HUDEP-2 (cell line): Measurements from ENCODE around the gene CALHM2.
A peak's percentile ranks its signal among the peaks of the same experiment; 100 is the strongest.

Experiments used
- DNase-seq, 76 experiments: peaks; one replicate each; lab custom pipeline; 2025; ENCODE audit not compliant: unreplicated experiment in 76 of 76; lab: John Stamatoyannopoulos, UW

The CALHM2 gene

DNA sequence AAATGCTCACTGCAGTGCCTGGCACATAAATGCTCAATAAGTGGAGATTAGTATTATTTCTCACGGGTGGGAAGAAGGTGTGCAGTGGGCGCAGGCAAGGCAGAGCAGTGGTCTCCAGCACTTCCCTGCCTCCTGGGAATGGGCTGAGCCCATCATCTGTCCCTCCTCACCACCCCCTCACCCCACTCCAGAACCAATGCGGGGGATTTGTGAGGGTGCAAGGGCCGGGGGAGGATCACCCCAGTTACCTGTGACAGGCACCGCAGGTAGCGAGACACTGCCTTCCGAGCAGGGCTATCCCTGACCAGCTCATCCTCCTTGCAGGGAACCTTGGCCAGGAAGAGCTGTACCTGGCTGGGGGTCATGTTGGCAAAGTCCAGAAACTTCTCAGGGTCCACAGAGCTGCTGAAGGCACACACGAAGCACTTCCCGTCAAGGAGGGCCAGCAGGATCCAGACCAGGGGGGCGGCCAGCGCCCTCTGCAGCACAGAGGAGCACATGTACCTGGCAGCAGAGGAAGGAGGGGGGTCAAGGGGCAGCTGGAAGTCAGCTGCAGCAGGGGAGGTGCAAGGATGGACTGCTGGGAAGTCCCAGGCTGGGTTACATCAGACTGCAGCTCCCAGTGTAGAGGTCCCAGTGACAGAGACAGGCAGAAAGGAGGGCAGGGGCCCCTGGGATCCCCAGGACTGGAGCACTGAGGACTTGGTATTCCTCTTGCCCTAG lies 24.0 kb upstream of the CALHM2 start:
- peak in 3 of 76 experiments; percentile 18 to 21 (median 19) for DNase-seq

DNA sequence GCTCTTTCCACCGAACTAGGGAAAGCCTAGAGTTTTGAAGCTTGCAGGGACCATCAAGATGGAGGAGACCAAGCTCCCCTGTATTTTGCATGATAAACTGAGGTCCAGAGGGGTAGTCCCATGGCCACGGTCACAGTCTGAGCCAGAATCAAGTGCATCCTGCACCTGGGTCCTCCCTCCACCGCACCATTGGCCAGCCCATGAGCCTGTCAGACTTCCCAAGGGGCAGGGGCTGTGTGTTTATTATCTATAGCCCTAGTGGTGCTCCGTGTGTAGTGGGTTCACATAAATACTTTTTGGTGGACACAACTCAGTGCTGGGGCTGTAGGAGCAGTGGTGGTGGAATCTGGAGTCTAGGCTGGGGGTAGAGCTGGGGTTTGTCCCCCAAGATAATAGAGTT lies 23.3 kb upstream of the CALHM2 start:
- no peak for DNase-seq

DNA sequence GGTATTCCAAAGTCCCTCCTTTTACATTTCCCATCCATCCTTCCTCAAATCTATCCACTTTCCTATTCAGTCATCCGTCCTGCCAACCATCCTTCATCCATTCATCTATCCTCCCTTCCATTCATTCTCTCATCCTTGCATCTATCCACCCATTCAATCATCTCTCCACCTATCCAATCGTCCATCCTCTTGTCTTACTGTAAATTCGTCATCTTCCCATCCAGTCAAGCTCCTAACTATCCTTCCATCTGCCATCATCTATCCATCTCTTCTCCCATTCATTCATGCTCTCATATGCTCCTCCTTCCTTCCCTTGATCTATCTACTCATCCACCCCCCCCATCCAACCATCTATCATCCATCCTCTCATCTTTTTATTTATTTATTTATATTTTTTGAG lies 21.9 kb upstream of the CALHM2 start:
- DNase-seq, result no peak

DNA sequence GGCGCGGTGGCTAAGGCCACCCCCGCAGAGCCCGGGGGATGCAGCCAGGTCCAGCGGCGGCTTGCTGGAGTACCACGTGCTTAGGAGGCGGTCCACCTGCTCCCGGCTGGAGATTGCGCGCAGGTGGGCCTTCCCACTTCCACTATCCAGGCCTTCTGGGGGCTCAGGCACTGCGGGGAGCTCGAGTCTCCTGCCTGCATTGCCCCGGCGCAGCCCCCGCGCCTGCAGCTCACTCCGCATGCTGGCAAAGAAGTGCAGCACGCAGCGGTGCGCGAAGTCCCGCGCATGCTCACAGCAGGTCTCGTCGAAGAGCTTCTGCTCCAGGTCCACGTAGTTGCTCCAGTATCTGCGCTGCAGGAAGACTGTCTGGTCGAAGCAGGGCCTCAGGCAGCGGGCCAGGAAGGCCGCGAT lies 21.1 kb upstream of the CALHM2 start:
- no peak for DNase-seq

DNA sequence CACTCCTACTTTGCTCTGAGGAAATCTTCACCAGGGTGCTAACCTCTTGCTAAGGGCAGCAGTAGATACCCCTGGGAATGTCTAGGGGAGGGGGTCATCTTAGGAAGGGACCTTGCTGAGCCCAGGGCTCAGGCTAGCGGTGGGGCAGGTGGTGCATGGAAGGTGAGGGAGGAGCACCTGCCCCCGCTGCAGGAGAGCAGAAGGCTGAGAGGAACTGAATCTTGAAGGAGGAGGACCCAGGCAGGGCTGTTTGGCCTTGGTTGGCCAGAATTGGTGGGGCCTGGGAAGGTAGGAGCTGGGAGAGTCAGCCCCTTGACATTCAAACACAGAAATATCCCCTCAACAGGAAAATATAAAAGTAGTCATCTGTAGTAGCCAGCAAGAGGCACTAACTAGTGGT lies 19.8 kb upstream of the CALHM2 start:
- no peak for DNase-seq

DNA sequence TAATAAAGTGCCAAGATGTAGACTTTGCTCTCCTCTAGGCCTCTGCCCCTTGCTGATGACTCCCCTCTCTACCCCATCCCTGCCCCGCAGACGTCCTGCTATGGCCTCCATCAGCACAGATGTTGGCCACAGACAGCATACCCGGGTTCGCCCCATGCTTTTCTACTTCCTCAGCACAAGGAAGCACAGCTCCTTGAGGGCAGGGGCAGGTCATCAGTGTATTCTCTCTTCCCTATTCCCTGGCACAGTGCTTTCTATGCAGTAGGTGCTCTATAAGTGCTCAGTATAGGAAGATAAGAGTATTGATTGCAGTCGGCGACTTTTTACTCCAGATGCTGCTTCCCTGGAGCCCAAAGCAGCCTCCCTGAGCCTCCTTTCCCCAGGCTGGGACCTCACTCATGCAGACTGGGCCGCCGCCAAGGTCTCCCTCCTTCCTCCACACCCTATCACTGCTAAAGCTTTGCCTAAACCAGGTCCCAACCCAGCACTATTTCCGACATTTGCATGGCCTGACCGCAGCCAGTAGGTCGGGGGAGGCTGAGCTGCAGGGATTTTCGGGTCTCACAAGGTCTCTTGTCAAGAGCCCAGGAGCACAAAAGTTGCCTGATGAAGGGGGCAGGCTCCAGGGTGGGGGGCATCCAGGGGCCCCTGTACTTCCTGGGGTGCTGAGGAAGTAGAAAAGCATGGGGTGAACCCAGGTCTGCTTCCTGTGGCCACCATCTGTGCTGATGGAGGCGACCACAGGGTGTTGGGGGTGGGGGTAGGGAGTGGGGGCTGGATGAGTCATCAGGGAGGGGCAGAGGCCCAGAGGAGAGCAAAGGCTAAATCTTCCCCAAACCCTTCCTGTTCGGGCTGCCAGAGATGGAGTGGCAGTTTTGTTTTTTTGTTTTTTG lies 18.8 kb upstream of the CALHM2 start:
- peak in 40 of 76 experiments; percentile 2 to 68 (median 34) for DNase-seq

DNA sequence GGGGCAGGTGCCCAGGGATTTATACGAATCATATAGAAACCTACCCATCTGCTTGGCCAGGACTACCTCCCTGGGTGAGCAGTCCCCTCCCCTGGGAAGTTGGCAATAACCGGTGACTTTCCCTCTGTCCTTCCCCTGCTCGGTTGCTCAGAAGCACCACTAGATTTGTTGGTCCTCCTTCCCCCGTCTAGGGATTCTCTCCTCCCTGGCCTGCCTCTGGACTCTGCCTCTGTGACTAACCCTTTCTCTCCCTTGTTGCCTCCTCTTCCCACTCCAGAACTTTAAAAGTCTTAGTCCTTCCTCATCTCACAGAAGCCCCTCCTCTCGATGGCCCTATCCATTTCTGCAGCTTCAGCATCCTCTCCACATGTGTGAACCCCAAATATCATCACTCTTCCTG lies 17.0 kb upstream of the CALHM2 start:
- no peak for DNase-seq

DNA sequence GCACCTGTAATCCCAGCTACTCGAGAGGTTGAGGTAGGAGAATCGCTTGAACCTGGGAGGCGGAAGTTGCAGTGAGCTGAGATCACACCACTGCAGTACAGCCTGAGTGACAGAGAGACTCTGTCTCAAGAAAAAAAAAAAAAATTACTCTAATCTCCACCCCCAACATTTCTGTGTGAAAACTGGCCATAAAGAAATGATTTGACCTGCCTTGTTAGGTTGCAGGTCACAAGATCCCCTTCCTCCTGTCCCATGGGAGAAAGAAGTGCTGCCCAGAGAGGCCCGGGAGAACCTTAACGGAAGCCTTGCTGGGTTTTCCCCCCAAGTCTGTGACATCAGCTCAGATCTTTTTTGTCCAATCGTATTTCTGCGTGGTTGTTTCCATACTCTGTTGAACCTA lies 15.2 kb upstream of the CALHM2 start:
- no peak for DNase-seq

DNA sequence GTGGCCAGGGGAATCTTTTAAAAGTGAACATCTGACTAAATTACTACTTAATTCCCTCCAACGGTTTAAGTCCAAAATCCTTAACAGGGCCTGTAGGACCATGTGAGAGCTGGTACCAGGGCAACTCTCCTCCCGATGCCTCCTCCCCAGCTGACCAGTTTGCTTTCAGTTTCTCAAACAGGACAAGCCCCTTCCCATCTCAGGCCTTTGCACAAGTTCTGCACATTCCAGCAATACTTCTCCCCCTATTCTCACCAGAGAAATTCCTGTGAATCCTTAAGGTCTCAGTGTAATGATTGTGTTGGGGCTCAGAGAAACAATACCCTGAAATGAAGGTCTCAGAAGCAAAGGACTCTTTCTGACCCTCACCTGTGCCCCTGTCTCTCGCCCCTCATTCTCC lies 14.6 kb upstream of the CALHM2 start:
- DNase-seq, result no peak

DNA sequence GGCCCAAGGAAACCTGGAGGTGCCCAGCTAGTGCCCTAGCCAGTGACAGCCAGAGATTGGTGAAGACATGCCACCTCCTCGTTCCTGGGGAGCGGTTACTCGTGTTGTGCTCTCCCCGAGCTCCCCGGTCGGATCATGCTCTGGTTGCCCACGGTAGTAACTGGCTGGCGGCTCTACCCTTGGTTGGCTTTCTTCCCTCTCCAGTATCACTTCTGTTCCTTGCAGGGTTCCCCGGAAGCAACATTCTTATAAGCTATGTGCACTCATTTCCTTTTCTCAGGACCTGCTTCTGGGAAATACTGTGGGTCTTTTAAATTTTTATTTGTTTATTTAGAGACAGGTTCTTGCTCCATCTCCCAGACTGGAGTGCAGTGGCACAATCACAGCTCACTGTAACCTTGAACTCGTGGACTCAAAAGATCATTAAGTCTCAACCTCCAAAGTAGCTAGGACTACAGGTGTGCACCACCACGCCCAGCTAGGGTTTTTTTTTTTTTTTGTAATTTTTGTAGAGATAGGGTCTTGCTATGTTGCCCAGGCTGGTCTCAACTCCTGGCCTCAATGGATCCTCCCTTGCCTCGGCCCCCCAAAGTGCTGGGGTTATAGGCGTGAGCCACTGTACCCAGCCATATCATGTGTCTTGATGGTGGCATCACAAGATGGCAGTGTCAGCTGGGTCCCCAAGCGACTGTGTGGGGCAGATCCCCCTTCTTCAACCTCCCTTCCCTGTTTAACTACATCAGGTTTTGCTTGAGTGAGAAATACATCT lies 13.4 kb upstream of the CALHM2 start:
- no peak for DNase-seq

DNA sequence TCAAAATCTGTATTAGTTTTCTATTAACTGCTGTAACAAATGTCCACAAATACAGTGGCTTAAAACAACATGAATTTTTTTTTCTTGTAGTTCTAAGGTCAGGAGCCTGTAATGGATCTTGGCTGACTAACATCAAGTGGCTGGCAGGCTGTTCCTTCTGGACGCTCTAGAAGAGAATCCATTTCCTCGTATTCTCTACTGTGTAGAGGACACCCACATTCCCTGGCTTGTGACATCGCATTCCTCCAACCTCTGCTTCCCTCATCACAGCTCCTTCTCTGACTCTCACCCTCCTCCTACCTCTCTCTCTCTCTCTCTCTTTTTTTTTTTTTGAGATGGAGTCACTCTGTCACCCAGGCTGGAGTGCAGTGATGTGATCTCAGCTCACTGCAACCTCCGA lies 11.3 kb upstream of the CALHM2 start:
- no peak for DNase-seq

DNA sequence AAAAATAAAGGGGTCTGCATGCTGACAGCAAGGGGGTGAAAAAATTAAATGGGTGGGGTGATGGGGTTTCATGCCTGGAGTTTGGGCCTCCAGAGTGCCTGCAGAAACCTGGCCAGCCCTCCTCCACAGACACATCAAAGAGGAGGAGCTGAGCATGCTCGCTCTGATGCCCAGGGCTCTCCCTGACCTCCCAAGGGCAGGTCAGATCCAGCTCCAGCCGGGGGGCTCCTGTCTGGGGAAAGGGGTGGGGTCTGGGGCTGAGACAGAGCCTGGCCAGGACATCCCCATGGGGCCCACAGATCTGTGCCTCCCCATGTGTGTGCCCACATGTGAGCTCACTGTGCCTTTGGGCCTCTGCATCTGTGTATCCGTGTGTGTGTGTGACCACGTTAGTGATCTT lies 7.4 kb upstream of the CALHM2 start:
- DNase-seq, result no peak

DNA sequence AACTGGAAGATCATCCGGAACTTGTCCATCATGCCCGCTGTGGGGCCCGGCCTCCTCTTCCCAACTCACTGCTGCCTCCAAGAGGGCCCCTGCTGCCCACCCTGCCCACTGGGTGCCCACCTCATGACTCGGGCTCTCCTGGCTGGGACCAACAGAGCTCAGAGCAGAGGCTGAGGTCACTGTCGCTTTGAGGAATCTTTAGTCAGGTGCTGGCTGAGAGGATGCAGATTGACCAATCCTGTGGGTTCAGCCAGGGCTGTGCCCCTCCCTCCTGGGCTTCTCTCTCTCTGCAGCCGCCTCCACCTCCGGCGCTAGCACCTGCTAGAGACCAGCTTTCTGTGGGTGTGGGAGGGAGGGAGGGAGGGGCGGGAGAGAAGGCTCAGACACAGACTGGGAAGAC lies 6.5 kb upstream of the CALHM2 start, which contains the start of gene CALHM1:
CALHM1 (minus strand) TSS at position 181 of the 400 bp plus-strand sequence; CDS start at position 32, 149 bp downstream.
- no peak for DNase-seq

DNA sequence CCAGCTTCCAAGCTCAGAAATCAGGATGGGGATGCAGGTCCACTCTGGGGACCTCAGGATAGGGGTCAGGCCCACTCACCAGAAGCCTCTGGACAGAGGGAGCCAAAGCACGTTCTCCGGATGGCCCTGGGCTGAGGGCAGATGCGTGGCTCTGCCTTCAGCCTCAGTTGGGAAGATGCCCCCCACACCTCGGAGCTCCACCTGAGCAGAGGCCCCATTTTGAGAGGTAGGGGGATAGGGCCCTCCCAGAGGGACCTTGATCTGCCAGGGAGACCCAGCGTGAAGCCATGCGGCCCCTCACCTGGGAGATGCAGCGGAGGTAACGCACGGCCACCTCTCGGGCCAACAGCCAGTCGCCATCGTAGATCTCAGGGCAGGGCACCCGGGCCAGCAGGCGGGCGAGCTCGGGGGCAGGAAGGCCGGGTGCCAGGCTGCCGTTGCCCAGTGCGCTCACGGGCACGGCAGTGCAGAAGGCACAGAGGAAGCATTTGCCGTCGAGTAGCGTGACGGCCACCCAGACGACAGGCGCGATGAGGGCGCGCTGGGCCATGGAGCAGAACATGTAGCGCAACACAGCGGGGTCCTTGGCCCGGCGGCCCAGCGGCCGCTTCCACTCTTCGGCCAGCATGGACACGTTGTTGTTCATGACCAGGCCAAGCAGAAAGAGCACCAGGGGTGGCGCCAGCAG lies 5.9 kb upstream of the CALHM2 start:
- no peak for DNase-seq

DNA sequence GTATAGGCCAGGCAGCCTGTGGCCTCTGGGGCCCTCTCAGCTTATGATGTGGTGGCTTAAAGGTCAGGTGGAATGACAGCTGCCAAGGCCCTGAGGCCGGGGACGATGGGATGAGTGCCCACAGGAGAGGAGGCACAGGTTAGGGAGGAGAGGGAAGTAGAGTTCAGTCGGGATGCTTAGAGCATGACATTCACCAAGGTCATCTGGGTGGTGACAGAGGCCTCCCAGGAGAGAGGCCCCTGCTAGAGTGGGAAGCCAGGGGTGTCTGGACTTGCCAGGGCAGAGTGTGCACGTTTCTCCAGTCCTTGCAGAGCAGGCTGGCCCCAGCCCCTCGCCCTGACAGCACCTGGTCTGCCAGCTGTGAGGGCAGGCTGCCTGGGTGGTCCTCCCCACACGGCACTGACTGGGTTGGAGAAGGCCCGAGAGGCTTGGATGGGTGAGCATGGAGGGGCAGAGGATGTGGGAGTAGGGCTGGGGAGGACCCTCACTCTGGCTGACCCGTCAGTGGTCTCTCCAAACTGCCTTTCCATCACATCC lies 5.1 kb upstream of the CALHM2 start:
- DNase-seq, result no peak

DNA sequence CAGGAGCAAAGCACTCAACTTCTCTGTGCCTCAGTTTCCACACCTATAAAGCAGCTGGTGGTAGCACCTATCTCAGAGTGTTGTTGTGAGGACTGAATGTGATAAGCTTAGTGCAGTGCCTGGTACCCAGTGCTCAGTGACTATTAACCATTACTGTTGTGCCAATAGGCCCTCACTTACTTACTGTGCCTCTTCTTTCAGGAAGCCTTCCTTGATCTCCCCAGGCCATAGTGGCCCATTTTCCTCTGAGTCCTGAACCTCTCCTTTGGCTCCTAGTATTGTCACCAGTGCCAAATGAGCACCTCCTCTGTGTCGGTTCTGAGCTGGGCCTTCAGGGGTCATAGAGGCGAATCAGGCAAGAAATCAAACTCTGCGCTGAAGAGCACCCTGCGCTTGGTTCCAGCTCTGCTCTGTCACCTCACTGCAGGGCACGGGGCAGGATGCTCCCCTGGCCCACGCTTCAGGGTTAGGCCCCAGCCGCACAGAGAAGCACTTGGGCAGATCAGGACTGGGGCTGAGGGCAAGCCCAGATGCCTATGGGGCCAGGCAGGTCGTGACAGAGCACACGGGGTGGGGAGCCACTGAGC lies 4.0 kb upstream of the CALHM2 start:
- DNase-seq, result no peak

DNA sequence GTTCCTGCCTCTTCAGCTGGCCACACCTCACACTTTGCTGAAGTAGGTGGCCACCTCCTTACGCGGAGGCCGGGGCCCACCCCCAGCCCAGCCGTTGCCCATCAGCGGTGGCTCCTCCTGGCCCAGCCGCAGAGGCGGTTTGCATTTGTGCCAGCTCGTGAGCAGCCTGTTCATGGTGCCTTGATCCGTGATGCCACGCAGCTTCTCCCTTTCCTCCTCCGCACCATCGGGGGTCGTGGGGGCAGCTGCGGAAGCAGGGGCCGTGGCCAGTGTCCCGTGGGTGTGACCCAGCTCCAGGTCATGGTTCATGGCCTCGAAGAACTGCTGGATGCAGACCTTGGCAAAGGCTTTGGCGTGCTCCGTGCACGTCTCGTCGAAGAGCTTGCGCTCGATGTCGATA lies 3.1 kb upstream of the CALHM2 start:
- DNase-seq, result no peak

DNA sequence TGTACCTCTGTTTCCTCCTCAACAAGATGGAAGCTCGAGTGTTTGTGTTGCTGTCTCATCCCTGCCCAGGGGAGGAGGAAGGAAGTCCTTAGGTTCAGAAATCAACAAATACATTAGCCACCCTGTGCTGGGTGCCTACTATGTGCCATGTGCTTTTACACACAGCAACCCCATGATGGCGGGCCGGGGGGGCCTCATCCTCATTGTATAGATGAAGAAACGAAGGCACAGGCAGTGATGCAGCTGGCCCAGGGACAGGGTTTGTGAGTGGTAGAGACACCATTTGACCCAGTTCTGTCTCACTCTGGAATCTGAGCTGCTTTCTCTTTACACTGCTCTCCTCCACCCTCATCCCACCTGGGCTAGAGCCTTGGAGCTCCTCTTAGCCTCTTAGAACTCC lies 1.9 kb upstream of the CALHM2 start:
- DNase-seq, result no peak

DNA sequence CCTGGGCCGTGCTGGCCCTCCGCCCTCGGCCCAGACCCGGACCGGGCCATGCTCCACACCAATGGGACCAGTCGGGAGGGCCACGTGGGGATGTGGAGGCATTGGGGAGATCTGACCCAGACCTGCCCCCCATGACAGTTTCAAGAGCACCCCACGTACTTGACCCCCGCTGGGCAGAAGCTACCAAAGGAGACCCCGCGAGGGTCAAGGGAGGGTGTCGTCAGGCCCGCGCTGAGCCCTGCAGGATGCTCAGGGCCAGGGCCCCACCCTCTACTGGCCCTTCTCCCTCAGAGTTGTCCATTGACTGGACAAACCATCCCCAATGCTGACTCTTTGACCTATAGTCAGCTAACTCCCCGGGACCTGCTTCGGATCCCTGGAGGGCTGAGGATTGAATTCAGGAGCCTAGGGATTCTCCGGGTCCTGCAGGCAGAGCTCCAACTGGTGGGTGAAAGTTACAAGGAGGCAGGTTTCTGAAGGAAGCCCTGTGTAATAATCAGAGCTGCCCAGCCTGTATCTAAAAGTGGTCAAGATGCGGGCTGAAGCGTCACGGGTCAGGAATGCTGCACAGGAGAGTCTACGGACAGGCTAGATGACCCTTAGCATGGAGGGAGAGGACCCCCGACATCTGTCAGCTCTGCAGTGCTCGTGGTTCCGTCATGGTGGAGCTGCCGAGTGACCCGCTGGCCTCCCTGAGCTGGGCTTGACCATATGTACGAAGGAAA lies 498 bp upstream of the CALHM2 start:
- DNase-seq, result no peak
